ENCODE results near the gene TMEM79.

Gene TMEM79

GRCh38 chr1:156282479-156283222 is 1.5 kb upstream of the TMEM79 start, which contains the start of gene SMG5:
SMG5 (minus strand) TSS chr1:156282825; CDS start chr1:156282680, 145 bp downstream.
- whole genome bisulfite sequencing, 2 experiments (ENCODE audit: insufficient coverage in 2 of 2): 0 to 1% methylated on average over 38 to 39 of the region's 50 CpGs
- Histone ChIP-seq H3K4me1 (ENCODE audit: control insufficient read depth, insufficient read depth, low read length, poor library complexity, severe bottlenecking) (peaks cover 15% of the 10 kb centered on the region), H3K9me3 (ENCODE audit: control insufficient read depth, low read length) (no peaks in the 10 kb centered on the region), H3K27ac (ENCODE audit: low read depth, low read length, severe bottlenecking) (peak within 1 kb of the TSS; percentile 88), H3K36me3 (ENCODE audit: control insufficient read depth, insufficient read depth, low read length) (peaks cover 33% of the 10 kb centered on the region), H3K4me3 (ENCODE audit: extremely low read depth, insufficient read depth, low read length, poor library complexity, severe bottlenecking) (peak within 1 kb of the TSS; percentile 96)

DNA sequence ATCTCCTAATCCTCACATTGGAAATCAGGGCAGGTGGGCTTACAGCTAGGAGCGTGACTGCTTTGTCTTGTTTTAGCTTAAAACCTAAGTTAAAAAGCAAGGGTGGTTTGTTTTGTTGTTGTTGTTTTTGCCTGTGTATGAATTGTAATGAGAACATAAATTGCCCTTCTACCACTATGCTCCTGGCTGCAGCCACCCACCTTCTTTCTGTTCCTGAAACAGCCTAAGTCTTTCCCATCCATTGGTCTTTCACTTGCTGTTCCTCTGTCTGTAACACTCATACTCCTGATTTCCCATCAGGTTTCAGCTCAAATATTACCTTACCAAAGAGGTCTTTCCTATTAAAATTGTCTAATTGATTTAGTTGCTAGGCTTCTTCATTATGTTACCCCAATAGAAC is 604 bp upstream of the TMEM79 start:
- no CpG with 5 or more reads among the region's 1 CpG for WGBS, 2 experiments (ENCODE audit: insufficient coverage in 2 of 2)
- peaks cover 15% of the 10 kb centered on the region for H3K4me1 ChIP-seq (ENCODE audit: control insufficient read depth, insufficient read depth, low read length, poor library complexity, severe bottlenecking)
- H3K4me3 ChIP-seq (ENCODE audit: extremely low read depth, insufficient read depth, low read length, poor library complexity, severe bottlenecking): peak overlapping the region; percentile 96
- no peak overlapping the region for H3K27ac ChIP-seq (ENCODE audit: low read depth, low read length, severe bottlenecking)
- no peaks in the 10 kb centered on the region for H3K9me3 ChIP-seq (ENCODE audit: control insufficient read depth, low read length)
- H3K36me3 ChIP-seq (ENCODE audit: control insufficient read depth, insufficient read depth, low read length): peaks cover 27% of the 10 kb centered on the region

DNA sequence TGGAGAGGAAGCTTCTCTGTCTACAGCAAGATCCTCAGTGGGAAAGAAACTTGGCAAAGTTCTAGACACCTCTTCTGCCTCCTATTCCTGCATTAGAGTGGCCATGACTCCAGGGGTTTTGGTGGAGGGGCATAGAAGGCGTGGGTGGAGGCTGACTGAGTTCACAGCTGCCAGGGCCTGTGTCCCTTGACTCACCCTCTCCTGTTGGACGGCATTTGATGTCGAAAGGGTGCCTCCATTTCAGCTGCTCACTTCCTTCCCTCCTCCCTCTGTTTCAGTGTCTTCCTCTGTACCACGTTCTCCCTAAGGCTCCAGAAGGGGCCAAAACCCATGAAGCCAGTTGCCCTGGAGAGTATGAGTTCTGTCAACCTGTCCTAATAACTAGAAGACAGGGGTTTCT is 632 bp downstream of the TMEM79 start:
- Histone ChIP-seq H3K36me3 (ENCODE audit: control insufficient read depth, insufficient read depth, low read length) (peaks cover 23% of the 10 kb centered on the region), H3K9me3 (ENCODE audit: control insufficient read depth, low read length) (no peaks in the 10 kb centered on the region), H3K4me1 (ENCODE audit: control insufficient read depth, insufficient read depth, low read length, poor library complexity, severe bottlenecking) (peaks cover 15% of the 10 kb centered on the region), H3K27ac (ENCODE audit: low read depth, low read length, severe bottlenecking) (no peak overlapping the region), H3K4me3 (ENCODE audit: extremely low read depth, insufficient read depth, low read length, poor library complexity, severe bottlenecking) (no peak overlapping the region)
- WGBS, 2 experiments (ENCODE audit: insufficient coverage in 2 of 2): 85% methylated on average over 4 of the region's 4 CpGs; no CpG with 5 or more reads in 1 of the 2 experiments

GRCh38 chr1:156285437-156285836 is 1.3 kb downstream of the TMEM79 start:
- Histone ChIP-seq H3K27ac (ENCODE audit: low read depth, low read length, severe bottlenecking) (no peak overlapping the region), H3K4me3 (ENCODE audit: extremely low read depth, insufficient read depth, low read length, poor library complexity, severe bottlenecking) (no peak overlapping the region), H3K36me3 (ENCODE audit: control insufficient read depth, insufficient read depth, low read length) (peaks cover 18% of the 10 kb centered on the region), H3K4me1 (ENCODE audit: control insufficient read depth, insufficient read depth, low read length, poor library complexity, severe bottlenecking) (peaks cover 15% of the 10 kb centered on the region), H3K9me3 (ENCODE audit: control insufficient read depth, low read length) (no peaks in the 10 kb centered on the region)
- 95 to 97% methylated on average over 19 to 21 of the region's 21 CpGs for WGBS, 2 experiments (ENCODE audit: insufficient coverage in 2 of 2)

- Histone ChIP-seq H3K4me1 (ENCODE audit: control insufficient read depth, insufficient read depth, low read length, poor library complexity, severe bottlenecking) (peaks cover 18% of the 10 kb centered on the region), H3K4me3 (ENCODE audit: extremely low read depth, insufficient read depth, low read length, poor library complexity, severe bottlenecking) (no peak overlapping the region), H3K36me3 (ENCODE audit: control insufficient read depth, insufficient read depth, low read length) (peaks cover 18% of the 10 kb centered on the region), H3K27ac (ENCODE audit: low read depth, low read length, severe bottlenecking) (no peak overlapping the region), H3K9me3 (ENCODE audit: control insufficient read depth, low read length) (no peaks in the 10 kb centered on the region)
- 97 to 98% methylated on average over 6 to 8 of the region's 8 CpGs for WGBS, 2 experiments (ENCODE audit: insufficient coverage in 2 of 2)
These were observed 1.9 kb downstream of the TMEM79 start for GRCh38 chr1:156286061-156286460.

DNA sequence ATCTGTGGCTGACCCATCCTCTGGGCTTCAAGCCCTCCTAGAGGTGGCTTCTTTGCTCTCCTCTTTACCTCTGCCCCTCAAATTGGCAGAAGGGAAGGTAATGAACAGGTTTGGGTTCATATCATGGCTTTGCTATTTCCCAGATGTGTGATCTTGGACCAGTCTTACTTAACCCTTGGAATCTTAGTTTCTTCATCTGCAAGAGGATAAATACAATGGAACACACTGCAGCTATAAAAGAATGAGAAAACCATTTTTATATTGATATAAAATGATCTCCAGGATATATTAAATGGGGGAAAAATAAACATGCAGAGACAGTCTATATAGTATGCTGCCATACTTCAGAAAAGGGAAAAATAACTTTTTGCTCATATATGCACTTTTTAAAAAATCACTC is 5.7 kb downstream of the TMEM79 start:
- no peak overlapping the region for H3K27ac ChIP-seq (ENCODE audit: low read depth, low read length, severe bottlenecking)
- H3K4me1 ChIP-seq (ENCODE audit: control insufficient read depth, insufficient read depth, low read length, poor library complexity, severe bottlenecking): peaks cover 5% of the 10 kb centered on the region
- peaks cover 26% of the 10 kb centered on the region for H3K36me3 ChIP-seq (ENCODE audit: control insufficient read depth, insufficient read depth, low read length)
- no peaks in the 10 kb centered on the region for H3K9me3 ChIP-seq (ENCODE audit: control insufficient read depth, low read length)
- H3K4me3 ChIP-seq (ENCODE audit: extremely low read depth, insufficient read depth, low read length, poor library complexity, severe bottlenecking): no peak overlapping the region

- H3K4me3 ChIP-seq (ENCODE audit: extremely low read depth, insufficient read depth, low read length, poor library complexity, severe bottlenecking): peak overlapping the region; percentile 32
- 41 to 42% methylated on average over 31 to 37 of the region's 37 CpGs for WGBS, 2 experiments (ENCODE audit: insufficient coverage in 2 of 2)
- peaks cover 8% of the 10 kb centered on the region for H3K4me1 ChIP-seq (ENCODE audit: control insufficient read depth, insufficient read depth, low read length, poor library complexity, severe bottlenecking)
- no peaks in the 10 kb centered on the region for H3K9me3 ChIP-seq (ENCODE audit: control insufficient read depth, low read length)
- H3K27ac ChIP-seq (ENCODE audit: low read depth, low read length, severe bottlenecking): peak overlapping the region; percentile 69
- peaks cover 21% of the 10 kb centered on the region for H3K36me3 ChIP-seq (ENCODE audit: control insufficient read depth, insufficient read depth, low read length)
These were observed 7.3 kb downstream of the TMEM79 start for GRCh38 chr1:156291226-156292061.

- Histone ChIP-seq H3K4me1 (ENCODE audit: control insufficient read depth, insufficient read depth, low read length, poor library complexity, severe bottlenecking) (peaks cover 8% of the 10 kb centered on the region), H3K9me3 (ENCODE audit: control insufficient read depth, low read length) (no peaks in the 10 kb centered on the region), H3K36me3 (ENCODE audit: control insufficient read depth, insufficient read depth, low read length) (peaks cover 21% of the 10 kb centered on the region), H3K4me3 (ENCODE audit: extremely low read depth, insufficient read depth, low read length, poor library complexity, severe bottlenecking) (no peak overlapping the region), H3K27ac (ENCODE audit: low read depth, low read length, severe bottlenecking) (no peak overlapping the region)
- WGBS, 2 experiments (ENCODE audit: insufficient coverage in 2 of 2): 96 to 98% methylated on average over 6 to 8 of the region's 8 CpGs
These were observed 8.9 kb downstream of the TMEM79 start for GRCh38 chr1:156293098-156293434.

DNA sequence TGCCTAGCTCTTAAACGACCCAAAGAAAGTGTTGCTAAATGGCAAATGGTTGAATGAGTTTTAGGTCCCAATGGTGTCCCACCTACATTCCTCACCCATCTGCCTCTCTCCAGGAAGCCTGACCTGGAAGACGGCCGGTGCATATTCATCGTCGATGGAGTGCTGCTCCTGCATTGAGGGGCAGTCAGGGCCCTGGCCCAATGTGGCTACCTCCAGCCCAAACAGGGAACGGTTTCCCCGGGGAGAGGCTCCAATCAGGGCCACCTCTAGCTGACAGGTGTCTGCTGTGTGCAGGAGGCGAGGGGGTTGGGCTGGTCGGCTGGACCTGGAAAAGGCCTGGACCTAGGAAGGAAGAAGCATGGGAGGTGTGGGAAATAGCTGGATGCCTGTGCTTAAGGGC is 9.8 kb downstream of the TMEM79 start:
- WGBS, 2 experiments (ENCODE audit: insufficient coverage in 2 of 2): 97 to 100% methylated on average over 4 to 6 of the region's 9 CpGs
- Histone ChIP-seq H3K27ac (ENCODE audit: low read depth, low read length, severe bottlenecking) (no peak overlapping the region), H3K9me3 (ENCODE audit: control insufficient read depth, low read length) (no peaks in the 10 kb centered on the region), H3K4me1 (ENCODE audit: control insufficient read depth, insufficient read depth, low read length, poor library complexity, severe bottlenecking) (peaks cover 8% of the 10 kb centered on the region), H3K36me3 (ENCODE audit: control insufficient read depth, insufficient read depth, low read length) (peaks cover 14% of the 10 kb centered on the region), H3K4me3 (ENCODE audit: extremely low read depth, insufficient read depth, low read length, poor library complexity, severe bottlenecking) (no peak overlapping the region)

GRCh38 chr1:156295391-156295947 is 11.3 kb downstream of the TMEM79 start, which contains the start of gene GLMP:
GLMP (minus strand) TSS chr1:156295679; CDS start chr1:156295645, 34 bp downstream.
- Histone ChIP-seq H3K36me3 (ENCODE audit: control insufficient read depth, insufficient read depth, low read length) (peaks cover 8% of the 10 kb centered on the region), H3K4me1 (ENCODE audit: control insufficient read depth, insufficient read depth, low read length, poor library complexity, severe bottlenecking) (peaks cover 8% of the 10 kb centered on the region), H3K9me3 (ENCODE audit: control insufficient read depth, low read length) (no peaks in the 10 kb centered on the region), H3K27ac (ENCODE audit: low read depth, low read length, severe bottlenecking) (no peak within 1 kb of the TSS), H3K4me3 (ENCODE audit: extremely low read depth, insufficient read depth, low read length, poor library complexity, severe bottlenecking) (peak within 1 kb of the TSS; percentile 62)
- 8 to 14% methylated on average over 11 to 14 of the region's 17 CpGs for WGBS, 2 experiments (ENCODE audit: insufficient coverage in 2 of 2)
